GM21515 (cell line): ENCODE data around the gene DCBLD2.

Experiments used
- ATAC-seq: cut with Tn5 transposase; IDR thresholded peaks from one replicate; pipeline ENCODE4 v1.9.1; 2021; ENCODE audit not compliant: unreplicated experiment

DCBLD2 gene, protein sequence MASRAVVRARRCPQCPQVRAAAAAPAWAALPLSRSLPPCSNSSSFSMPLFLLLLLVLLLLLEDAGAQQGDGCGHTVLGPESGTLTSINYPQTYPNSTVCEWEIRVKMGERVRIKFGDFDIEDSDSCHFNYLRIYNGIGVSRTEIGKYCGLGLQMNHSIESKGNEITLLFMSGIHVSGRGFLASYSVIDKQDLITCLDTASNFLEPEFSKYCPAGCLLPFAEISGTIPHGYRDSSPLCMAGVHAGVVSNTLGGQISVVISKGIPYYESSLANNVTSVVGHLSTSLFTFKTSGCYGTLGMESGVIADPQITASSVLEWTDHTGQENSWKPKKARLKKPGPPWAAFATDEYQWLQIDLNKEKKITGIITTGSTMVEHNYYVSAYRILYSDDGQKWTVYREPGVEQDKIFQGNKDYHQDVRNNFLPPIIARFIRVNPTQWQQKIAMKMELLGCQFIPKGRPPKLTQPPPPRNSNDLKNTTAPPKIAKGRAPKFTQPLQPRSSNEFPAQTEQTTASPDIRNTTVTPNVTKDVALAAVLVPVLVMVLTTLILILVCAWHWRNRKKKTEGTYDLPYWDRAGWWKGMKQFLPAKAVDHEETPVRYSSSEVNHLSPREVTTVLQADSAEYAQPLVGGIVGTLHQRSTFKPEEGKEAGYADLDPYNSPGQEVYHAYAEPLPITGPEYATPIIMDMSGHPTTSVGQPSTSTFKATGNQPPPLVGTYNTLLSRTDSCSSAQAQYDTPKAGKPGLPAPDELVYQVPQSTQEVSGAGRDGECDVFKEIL

DNA sequence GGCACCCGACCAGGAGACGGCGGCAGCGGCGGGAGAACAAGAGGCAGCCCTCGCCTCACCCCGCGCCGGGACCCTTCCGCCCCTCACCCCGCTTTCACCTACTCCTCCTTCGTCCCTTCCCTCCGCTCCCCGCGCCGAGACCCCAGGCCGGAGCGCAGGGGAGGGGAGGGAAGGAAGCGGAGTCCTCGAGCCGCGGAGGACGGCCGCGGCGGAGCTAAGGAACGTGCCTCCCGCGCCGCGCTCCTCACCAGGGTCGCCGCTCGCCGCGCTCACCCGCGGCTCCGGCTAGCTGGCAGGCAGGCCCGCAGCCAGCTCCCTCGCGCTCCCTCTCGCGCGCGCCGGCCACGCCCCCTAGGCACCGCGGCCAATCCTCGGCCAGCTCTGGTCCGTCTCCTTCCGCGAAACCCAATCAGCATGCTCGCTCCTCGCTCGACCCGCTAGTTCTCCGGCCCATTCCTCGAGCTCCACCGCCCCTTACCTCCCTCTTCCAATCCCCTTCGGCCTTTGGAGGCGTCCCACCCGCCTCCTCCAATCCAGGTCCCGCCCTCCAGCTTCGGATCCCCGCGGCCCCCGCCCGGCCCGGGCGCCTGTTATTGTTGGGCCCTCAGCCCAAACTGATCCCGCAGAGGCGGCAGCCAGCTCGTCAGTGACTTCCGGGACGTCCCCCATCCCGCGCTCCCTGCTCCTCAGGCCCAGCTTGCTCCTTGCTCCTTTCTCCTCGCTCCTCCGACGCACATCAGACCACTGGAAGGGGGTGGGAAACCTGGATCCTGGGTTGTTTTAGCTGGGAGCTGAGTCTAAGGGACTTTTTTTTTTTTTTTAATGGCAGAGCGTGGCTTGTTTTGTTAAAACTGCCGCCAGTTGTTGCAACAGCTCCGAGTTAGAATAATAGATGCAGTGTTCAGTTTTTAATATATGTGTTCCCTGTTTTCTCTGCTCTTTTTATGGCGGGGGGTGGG, at the start of gene DCBLD2:
Gene DCBLD2, minus strand, starts transcription at position 304 of the 959 bp plus-strand sequence. CDS start 369 bp downstream, outside the sequence.
- ATAC-seq = peak; percentile 99

DNA sequence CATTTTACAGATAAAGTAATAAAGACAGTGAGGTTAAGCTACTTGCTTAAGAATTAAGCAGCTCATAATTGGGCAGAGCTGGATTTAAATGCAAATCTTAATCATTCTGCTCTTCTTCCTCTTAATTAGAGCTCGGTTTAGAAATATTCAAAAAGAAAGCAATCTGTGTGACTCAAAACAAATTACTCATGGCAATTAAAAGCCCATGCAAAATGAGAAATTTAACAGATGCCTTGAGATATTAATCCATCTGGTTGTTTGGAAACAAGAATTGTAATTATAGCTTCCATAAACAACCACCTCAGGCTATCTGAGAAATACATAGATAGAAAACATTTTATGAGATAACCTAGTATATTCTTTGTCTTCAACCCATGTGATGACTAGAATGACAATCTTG, 44.2 kb upstream of the DCBLD2 start:
- ATAC-seq = no peak

DNA sequence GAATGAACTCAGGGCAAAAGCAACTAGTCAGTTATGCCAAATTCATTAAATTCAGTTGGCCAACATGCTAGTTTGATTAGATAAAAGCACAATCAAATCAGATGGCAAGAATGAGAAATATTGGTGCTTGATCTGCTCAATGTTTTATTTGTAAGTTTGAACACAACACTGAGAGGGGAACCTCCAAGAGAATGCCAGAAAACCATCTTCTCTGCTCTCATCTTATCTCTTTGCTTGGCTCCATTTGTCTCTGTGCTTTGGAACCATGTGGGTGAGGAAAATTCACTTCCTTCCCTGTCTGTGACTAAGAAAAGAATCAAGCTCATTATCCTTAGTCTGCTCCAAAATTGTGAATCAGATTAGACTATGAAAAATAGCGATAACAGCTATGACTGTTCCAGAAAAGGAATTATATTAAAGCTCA, 43.6 kb upstream of the DCBLD2 start:
- ATAC-seq = no peak

DNA sequence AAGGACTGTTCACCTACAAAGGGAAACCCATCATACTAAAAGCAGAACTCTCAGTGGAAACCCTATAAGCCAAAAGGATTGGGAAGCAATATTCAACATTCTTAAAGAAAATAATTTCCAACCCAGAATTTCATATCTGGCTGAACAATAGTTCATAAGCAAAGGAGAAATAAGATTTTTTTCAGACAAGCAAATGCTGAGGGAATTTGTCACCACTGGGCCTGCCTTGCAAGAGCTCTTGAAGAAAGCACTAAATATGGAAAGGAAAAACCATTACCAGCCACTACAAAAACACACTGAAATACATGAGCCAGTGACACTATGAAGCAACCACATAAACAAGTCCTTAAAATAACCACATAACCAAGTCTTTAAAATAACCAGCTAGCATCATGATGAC, 28.9 kb upstream of the DCBLD2 start:
- no peak for ATAC-seq

DNA sequence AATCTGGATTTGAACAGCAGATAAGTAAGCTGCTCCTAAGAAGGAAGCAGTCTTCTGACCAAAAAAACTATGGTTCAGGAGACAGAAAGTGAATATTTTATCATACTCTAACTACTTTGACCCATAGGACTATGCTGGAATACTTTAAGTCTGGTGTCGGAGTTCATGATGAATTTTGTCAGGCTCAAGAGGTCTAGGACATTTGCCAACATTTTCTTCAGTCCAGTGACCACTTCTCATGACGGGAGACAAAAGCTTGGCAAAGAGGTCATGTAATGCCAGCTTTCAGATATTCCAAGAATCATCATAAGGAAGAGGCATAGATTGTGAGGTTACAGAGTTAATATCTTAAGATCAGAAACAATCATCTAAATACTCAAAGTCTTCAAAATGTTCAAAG, 20.5 kb upstream of the DCBLD2 start:
- no peak for ATAC-seq

DNA sequence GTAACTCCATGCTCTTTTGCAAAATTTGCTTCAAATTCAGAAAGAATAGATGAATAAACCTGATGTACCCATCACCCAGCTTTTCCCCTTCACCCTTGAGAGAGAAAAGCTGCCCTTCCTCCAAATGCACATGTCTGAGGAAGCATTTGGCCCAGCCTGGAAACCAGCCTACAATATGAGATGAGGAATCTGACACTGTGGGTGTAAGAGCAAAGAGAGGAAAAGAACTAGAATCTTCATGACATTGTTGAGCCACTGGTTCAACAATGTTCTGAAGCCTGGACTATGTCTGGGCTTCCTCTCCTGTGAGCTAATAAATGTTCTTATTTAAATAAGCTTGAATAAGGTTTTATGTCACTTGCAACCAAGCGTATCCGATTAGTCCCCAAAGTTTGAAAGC, 18.7 kb upstream of the DCBLD2 start:
- ATAC-seq = no peak

DNA sequence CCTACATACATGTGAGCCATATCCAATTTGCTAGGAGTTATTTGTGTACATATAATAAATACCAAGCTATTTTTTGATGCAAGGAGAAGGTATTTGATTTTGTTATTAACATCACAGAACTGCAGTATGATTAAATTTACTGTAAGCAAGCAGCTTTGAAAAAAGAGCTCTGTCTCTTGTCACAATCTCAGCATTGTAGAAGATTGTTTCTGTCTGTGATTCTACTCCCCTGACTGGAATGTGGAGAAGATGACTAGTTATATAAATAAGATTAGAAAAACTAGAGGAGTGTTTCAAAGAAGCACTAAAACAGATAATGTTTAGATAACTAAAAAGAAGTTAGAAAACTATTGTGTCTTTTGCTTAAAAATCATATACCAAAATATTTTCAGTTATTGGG, 17.1 kb upstream of the DCBLD2 start:
- ATAC-seq = no peak

DNA sequence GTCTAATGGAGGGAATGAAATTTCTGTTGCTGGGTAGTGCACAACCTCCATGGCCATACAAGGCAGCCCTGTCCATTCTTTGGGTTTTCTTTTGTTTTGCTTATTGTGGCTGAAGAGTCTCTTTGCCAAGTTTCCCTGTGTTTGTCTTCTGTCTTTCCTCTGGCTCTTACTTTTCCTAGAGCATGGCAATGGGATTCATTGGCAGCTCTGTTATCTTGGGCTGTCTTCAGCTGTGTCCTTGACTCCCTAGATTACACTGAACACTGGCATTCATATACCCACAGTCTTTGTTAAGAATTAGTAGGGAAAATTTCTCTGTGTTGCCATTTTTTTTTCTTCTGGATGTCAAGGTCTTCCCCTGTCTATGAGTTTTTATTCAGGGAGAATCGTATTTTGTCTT, 16.1 kb upstream of the DCBLD2 start:
- no peak for ATAC-seq

DNA sequence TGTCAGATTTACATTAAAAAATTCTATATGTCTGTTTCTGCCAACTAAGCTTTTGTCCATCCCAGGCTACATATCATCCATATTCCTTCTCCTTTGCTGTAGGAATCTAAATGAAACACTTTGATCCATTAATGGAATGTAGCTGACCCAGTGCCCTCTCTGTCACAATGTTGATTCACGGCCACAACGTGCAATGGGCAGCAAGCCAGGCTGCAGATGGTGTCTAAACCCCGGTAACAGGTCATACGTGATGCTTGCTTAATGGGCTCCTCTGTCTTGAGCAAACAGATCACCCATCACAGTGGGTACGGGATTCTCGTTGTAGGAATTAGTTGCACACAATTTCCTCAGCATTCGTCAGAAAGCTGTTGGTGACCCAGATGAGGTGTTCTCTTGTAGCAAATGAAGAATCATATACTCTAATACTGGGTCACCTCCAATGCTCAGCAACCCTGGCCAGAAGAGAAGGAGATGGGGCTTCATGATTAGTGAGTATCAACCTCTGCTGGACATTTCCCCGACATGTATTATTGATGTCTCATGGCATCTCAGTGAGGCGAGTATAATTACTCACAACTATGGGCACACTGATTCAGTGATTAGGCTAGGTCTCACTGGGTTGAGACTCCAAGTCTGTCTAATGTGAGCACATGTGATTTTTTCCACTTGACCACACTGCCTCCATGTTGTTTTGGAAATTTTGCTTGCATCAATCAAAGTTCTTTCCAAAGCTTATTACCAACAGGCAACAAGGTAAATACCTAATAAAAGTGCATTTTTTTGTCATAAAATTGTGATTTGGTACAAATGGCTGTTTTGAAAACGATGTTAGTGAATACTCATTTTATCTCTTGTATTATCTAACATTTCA, 12.9 kb upstream of the DCBLD2 start:
- ATAC-seq = no peak

DNA sequence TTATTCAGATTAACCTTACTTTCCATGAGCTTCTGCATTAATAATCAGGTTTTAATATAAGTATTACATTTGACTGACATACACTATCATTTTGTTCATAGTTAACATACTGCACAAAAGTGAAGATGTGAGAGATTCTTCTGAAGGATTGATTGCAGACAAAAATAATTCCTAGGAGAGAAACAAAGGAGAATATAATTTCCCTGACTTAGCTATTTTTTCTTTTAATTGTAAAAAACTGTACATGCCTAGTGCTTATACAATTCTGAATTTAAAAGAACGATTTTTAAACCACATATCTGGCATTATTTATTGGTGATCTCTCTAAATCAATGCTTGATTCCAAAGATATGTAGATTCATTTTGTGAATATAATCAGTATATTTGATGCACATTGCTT, 11.0 kb upstream of the DCBLD2 start:
- ATAC-seq = no peak

DNA sequence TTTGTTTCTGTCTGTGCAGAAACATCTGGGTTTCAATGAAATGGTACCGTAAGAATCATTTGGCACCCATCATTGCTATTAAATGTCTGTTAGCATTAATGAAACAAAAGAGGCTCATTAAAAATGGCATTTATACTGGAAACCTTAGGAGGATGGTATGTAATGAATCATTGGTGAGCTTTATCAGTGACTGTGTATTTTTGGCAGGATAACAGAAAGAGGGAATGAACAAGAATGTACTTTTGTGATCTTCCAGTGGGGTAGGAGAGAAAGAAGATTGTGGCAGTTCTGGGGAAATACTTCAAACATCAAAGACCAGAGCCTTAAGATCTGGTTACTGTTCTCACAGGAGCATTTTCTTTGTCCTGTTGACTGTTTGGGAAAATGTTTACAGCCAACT, 4.7 kb upstream of the DCBLD2 start:
- ATAC-seq = no peak

DNA sequence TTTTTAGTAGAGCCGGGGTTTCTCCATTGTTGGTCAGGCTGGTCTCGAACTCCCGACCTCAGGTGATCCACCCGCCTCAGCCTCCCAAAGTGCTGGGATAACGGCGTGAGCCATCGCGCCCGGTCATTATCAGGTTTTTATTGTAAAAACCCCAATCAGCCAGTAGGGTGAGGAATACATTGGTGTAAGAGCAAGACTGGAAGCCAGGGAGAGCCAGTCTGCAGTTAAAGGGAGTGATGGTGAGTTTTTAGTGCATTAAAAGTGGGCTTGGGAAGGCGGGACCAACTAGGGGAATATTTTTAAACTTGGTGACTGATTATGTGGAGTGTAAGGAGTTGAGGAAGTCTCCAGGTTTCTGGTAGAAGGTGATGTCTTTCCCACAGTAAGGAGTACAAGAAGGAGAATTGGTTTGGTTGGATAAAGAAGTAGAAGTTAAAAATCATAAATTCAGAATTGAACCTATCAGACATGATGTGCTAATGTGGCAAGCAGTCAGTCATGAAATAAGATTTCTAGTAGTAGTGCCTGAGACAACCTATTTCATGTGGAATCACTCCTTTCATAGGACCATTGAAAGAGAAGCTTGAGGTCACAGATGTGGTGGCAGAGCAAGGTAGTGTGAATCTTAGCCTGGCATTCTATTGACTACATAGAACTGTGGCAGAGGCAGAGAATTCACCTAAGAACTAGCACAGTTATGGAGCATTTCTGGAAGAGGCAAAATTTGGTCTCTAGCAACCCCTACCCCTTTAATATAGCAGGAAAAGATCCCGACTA, 2.4 kb upstream of the DCBLD2 start:
- ATAC-seq = no peak

DNA sequence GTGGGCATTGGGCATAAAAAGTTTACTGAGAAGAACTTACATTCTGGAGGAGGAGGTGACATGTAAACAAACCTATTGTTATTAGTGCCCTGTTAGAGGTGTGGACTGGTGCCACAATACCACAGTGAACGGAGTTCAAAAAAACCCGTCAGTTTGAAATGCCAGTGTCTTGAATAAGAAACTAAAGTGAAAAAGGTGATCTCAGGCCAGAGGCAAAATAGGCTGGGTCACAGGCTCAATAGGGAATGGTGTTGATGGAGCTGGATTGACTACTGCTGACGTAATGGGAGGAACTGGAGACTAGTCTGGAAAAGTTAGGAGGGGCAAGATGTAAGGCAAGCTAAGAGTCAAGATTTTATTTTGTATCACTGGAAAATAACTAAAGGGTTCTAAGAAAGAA, 1.6 kb upstream of the DCBLD2 start:
- ATAC-seq = no peak

DNA sequence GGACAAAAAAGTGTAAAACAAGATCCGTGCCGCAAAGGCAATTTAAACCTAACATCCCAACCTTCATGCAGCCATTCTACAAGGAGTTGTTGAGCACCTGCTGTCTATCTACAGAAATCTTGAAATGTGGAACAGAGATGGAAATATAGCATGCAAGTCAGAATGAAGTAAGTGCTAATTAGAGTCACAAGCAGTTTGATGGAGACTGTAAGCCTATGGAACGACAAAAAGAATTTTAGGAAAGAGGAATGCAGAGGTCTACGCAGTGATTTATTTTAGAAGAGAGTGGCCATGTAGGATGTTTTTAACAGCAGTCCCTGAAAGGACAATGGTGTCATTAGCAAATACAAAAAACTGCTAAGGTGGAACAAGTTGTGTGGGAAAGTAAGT, 851 bp upstream of the DCBLD2 start:
- no peak for ATAC-seq

DNA sequence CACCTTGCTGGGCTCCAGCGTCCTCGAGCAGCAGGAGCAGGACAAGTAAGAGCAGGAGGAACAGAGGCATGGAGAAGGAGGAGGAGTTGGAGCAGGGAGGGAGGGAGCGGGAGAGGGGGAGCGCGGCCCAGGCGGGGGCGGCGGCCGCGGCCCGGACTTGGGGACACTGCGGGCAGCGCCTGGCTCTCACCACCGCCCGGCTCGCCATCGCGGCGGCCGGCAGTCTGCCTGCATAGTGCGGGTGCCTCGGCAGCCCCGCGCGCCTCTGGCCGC, 440 bp downstream of the DCBLD2 start:
- ATAC-seq = peak; percentile 22

DNA sequence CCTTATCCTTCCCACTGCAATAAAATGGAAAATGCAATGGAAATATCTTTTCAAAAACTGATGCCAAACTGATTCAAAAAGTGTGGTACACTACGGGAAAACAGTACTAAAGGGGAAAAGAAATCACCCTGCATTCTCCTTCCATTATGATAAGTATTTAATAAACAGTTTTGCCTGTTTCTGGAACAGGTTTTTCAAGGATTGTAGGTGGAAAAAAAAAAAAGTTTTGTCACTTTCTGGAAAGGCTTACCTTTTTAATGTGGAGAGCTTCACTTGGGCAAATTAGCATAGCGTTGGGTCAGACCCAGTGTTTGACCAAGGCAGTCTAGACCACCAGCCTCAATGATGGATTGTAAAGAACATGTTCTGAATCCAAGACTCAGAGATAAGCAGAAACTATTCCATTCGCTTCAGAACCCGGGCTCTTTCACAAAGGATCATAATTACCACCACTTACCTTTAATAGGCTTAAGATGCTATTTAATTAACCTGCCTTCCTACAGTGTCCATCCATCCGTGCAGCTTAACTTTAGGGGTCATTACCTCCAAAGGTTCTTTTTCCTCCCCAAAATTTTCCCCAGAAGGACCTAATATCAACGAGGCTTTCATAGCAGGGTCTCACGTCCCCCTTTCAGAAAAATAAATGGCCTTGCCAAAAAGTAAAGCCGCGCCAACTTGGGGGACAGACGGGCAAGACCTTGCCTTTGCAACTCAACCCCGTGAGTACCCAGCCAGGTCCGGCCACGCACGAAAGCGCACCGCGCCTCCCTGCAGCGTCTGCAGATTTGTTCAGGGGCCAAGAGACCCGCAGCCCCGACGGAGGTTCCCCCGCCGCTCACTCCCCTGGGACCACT, 1.0 kb downstream of the DCBLD2 start:
- ATAC-seq = peak; percentile 1

DNA sequence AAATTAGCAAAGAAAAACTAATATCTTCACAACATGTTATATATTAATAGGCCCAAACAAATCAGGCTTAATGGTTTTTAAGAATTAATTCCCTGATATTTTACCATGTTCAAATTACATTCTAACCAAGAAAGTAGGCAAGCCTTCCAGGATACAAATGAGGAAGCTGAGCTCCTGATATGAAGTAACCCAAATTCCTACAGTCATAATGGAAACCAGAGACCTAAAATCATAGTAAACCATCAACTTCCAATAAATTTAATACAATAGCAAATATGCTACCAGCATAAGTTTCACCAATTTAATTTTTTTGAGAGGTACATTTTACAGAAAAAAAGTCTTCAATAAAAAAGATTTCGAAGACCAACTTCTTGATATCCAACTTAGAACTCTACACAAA, 3.8 kb downstream of the DCBLD2 start:
- ATAC-seq = no peak

DNA sequence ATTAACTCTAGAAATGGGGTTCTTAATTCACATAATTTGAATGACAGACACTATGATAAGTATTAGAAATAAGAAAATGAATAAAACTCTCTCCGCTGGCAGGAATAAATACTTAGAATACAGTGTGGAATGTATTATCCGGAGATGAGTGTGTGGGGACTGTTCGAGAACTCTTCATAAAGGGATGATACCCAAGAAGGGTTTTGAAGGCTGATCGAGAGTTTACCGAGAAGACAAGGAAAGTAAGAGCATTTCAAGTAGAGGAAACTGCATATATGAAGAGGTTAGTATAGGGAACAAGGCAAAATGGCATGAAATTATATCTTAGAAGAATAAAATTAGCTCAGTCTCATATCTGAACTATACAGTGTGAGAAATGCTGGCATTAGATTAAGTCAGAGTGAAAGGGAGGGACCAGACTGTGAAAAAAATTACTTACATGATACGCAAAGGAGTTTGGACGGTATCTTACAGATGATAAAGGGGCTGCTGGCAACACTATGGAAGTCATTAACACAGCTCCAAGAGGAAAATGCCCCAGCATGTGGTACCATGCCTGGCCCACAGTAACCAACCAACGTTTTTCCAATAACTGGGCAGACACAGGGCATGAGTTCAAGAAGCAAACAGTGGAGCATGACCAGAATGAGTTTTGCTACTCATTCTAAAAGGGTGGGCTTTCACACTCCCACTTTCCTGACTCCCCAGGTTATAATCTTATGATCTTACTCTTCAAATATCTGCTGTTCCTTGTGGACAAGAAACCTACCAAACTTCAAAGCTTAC, 6.5 kb downstream of the DCBLD2 start:
- ATAC-seq = no peak
